ENCODE results near the gene TLX1.

DNA sequence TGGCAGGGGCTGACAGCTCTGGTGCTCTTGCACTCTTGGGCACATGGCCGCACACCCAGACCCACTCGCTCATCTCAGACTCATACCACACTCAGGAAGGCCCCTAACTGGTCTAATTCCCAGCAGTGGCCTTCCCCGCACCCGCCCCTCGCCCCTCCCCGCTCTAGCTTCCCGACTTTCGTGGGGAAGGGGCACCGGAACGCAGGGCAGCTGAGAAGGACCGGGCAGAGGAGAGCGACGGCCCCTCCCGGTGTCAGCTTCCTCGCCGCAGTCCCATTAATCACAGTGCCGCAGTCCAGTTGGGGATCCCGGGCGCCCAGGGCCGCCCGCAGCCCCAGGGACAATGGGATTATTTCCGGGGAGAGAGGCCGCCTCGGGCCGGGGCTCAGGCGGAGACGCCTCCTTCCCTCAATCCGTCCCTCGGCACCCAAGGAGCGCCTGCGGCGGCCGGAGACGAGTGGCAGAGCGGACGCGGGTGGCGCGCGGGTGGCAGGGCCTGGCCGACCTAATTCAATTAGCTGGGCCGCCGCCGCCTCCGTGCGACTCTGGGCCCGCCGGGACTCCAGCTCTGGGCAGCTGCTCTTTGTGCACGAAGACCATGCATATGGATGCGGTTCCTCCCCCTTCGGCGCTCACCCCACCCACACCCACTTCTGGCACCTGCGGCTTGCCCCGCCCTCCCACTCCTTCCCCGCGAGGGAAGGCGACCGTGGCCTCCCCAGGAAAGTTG, 7.8 kb upstream of the TLX1 start:
- TF ChIP-seq, protein P1, sequence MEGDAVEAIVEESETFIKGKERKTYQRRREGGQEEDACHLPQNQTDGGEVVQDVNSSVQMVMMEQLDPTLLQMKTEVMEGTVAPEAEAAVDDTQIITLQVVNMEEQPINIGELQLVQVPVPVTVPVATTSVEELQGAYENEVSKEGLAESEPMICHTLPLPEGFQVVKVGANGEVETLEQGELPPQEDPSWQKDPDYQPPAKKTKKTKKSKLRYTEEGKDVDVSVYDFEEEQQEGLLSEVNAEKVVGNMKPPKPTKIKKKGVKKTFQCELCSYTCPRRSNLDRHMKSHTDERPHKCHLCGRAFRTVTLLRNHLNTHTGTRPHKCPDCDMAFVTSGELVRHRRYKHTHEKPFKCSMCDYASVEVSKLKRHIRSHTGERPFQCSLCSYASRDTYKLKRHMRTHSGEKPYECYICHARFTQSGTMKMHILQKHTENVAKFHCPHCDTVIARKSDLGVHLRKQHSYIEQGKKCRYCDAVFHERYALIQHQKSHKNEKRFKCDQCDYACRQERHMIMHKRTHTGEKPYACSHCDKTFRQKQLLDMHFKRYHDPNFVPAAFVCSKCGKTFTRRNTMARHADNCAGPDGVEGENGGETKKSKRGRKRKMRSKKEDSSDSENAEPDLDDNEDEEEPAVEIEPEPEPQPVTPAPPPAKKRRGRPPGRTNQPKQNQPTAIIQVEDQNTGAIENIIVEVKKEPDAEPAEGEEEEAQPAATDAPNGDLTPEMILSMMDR (IDR thresholded peaks at IDR 0.05; ENCODE audit: low read depth, low read length), result no peak
- no peak for TF ChIP-seq POLR2A (IDR thresholded peaks at IDR 0.05; ENCODE audit: extremely low read depth, insufficient read length)
- TF ChIP-seq, protein P2, sequence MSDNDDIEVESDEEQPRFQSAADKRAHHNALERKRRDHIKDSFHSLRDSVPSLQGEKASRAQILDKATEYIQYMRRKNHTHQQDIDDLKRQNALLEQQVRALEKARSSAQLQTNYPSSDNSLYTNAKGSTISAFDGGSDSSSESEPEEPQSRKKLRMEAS (IDR thresholded peaks at IDR 0.05; ENCODE audit: low read depth, low read length), result no peak
- no peak for TF ChIP-seq MYC (IDR thresholded peaks at IDR 0.05; ENCODE audit: low read depth, low read length)

Data from NB4 (cell line).